Neural cell (in vitro differentiated cells): ENCODE results near the gene APBA2. TPM values are rescaled to one million over a fixed set of nuclear protein-coding genes. Genes with fewer than 3 reads are reported as not detected.

ENCODE experiments used
- H2AFZ ChIP-seq: fragments of 200-600, 300-800 bp; sonication (generic), shearing (Covaris generic); 2 replicates; pipeline ENCODE4 v1.6.0; 2014; ENCODE audit warnings: low read depth, mild to moderate bottlenecking, antibody characterized with exemption, low read length, moderate library complexity
- H3F3A ChIP-seq: fragments of 200-600 bp; shearing (Covaris generic); 2 replicates; pipeline ENCODE4 v1.6.1; 2016; ENCODE audit warnings: mild to moderate bottlenecking, moderate library complexity, mixed read lengths, antibody characterized with exemption, low read length; ENCODE audit not compliant: insufficient read depth, poor library complexity, severe bottlenecking
- H3K27ac ChIP-seq: fragments of 200-600, 300-800 bp; sonication (generic), shearing (Covaris generic); 2 replicates; pipeline ENCODE4 v1.5.1; 2014; ENCODE audit warnings: mild to moderate bottlenecking, low read length, moderate library complexity
- H3K27me3 ChIP-seq: fragments of 300-800, 200-600 bp; sonication (generic), shearing (Covaris generic); 2 replicates; pipeline ENCODE4 v1.6.0; 2014; ENCODE audit warnings: mild to moderate bottlenecking, low read depth, low read length, moderate library complexity; ENCODE audit not compliant: insufficient read depth
- H3K36me3 ChIP-seq: fragments of 300-800, 200-600 bp; sonication (generic), shearing (Covaris generic); 2 replicates; pipeline ENCODE4 v1.5.1; 2014; ENCODE audit warnings: mild to moderate bottlenecking, antibody characterized with exemption, low read length, moderate library complexity; ENCODE audit not compliant: insufficient read depth
- H3K4me2 ChIP-seq: fragments of 300-800, 200-600 bp; sonication (generic), shearing (Covaris generic); 2 replicates; pipeline ENCODE4 v1.6.0; 2014; ENCODE audit warnings: mild to moderate bottlenecking, low read length
- H3K4me3 ChIP-seq: fragments of 300-800, 200-600 bp; sonication (generic), shearing (Covaris generic); 2 replicates; pipeline ENCODE4 v1.5.1; 2014; ENCODE audit warnings: mild to moderate bottlenecking, low read length, moderate library complexity
- H3K79me2 ChIP-seq: fragments of 200-600 bp; shearing (Covaris generic); replicated peaks from 2 replicates; pipeline ENCODE4 v1.6.0; 2014; ENCODE audit warnings: mild to moderate bottlenecking, low read length, moderate library complexity; ENCODE audit not compliant: insufficient read depth
- H3K9ac ChIP-seq: fragments of 300-800, 200-600 bp; sonication (generic), shearing (Covaris generic); 2 replicates; pipeline ENCODE4 v1.6.1; 2016; ENCODE audit warnings: mild to moderate bottlenecking, low read length, mixed read lengths
- H3K9me2 ChIP-seq: fragments of 200-600 bp; shearing (Covaris generic); 2 replicates; pipeline ENCODE4 v1.6.1; 2016; ENCODE audit warnings: mild to moderate bottlenecking, low read length, mixed read lengths; ENCODE audit not compliant: insufficient read depth
- H3K9me3 ChIP-seq: fragments of 200-600, 300-800 bp; sonication (generic), shearing (Covaris generic); 2 replicates; pipeline ENCODE4 v1.6.1; 2016; ENCODE audit warnings: mild to moderate bottlenecking, mixed run types, low read length, moderate library complexity, mixed read lengths
- H4K20me1 ChIP-seq: fragments of 200-600 bp; shearing (Covaris generic); 2 replicates; pipeline ENCODE4 v1.6.1; 2016; ENCODE audit warnings: mild to moderate bottlenecking, mixed run types; ENCODE audit not compliant: insufficient read depth
- CTCF ChIP-seq: fragments of 450-650 bp; IDR thresholded peaks from 2 replicates; pipeline ENCODE4 v1.5.1; 2014; ENCODE audit warnings: antibody characterized with exemption, mild to moderate bottlenecking, moderate library complexity; ENCODE audit not compliant: poor library complexity, severe bottlenecking
- EP300 ChIP-seq: fragments of 450-650 bp; conservative IDR thresholded peaks from 2 replicates; pipeline ENCODE4 v1.6.1; 2014; ENCODE audit warnings: antibody characterized with exemption, mild to moderate bottlenecking, moderate library complexity; ENCODE audit not compliant: poor library complexity, severe bottlenecking
- EZH2 ChIP-seq: fragments of 200-600, 300-800 bp; shearing (Covaris generic), sonication (generic); IDR thresholded peaks from 2 replicates; pipeline ENCODE4 v1.6.1; 2014; ENCODE audit warnings: antibody characterized with exemption, low read length, borderline replicate concordance, mild to moderate bottlenecking; ENCODE audit not compliant: insufficient read depth, poor library complexity, severe bottlenecking
- MXI1 ChIP-seq: fragments of 450-650 bp; conservative IDR thresholded peaks from 2 replicates; pipeline ENCODE4 v1.6.1; 2014; ENCODE audit warnings: antibody characterized with exemption, mild to moderate bottlenecking; ENCODE audit not compliant: poor library complexity, severe bottlenecking
- POLR2AphosphoS5 ChIP-seq: IDR thresholded peaks from 2 replicates; pipeline ENCODE4 v1.6.1; 2012
- RAD21 ChIP-seq: fragments of 450-650 bp; conservative IDR thresholded peaks from 2 replicates; pipeline ENCODE4 v1.6.1; 2014; ENCODE audit warnings: antibody characterized with exemption, mild to moderate bottlenecking, moderate library complexity
- REST ChIP-seq: IDR thresholded peaks from 2 replicates; pipeline ENCODE4 v1.6.1; 2012; ENCODE audit warnings: borderline replicate concordance
- SMC3 ChIP-seq: fragments of 450-650 bp; conservative IDR thresholded peaks from 2 replicates; pipeline ENCODE4 v1.6.1; 2014; ENCODE audit warnings: antibody characterized with exemption, mild to moderate bottlenecking, moderate library complexity; ENCODE audit not compliant: poor library complexity
- TAF1 ChIP-seq: IDR thresholded peaks from 2 replicates; pipeline ENCODE4 v1.6.1; 2012; ENCODE audit warnings: low read depth
- polyA plus RNA-seq: library from polyadenylated mRNA; depleted of rRNA; stranded (reverse); fragments of >200 nt; gene quantifications from 2 replicates; pipeline ENCODE4 v1.2.3, GENCODE V29; 2014

APBA2 gene
- polyA plus RNA-seq, 1 donor from 2014 or later, result 134 TPM

- TF ChIP-seq RAD21 (no peak), POLR2AphosphoS5 (no peak), EZH2 (no peak)
Observed at GRCh38 chr15:29111705-29112281, 226.0 kb downstream of the APBA2 start (continued).

GRCh38 chr15:29113336-29114220, 227.8 kb downstream of the APBA2 start:
- Histone ChIP-seq H3K27ac (no peak overlapping the region), H3K4me2 (no peak overlapping the region), H2AFZ (no peak overlapping the region), H3K9ac (no peak overlapping the region), H3K79me2 (no peaks in the 10 kb centered on the region), H4K20me1 (no peaks in the 10 kb centered on the region), H3K9me3 (no peaks in the 10 kb centered on the region), H3K27me3 (no peaks in the 10 kb centered on the region), H3K9me2 (no peaks in the 10 kb centered on the region), H3K36me3 (peaks cover under 1% of the 10 kb centered on the region), H3K4me3 (no peak overlapping the region), H3F3A (no peaks in the 10 kb centered on the region)
- no peak for TF ChIP-seq EZH2
- TF ChIP-seq RAD21, result no peak
- no peak for TF ChIP-seq CTCF
- TF ChIP-seq EP300, result no peak
- TF ChIP-seq MXI1, result no peak
- no peak for TF ChIP-seq SMC3
- TF ChIP-seq TAF1, result no peak
- TF ChIP-seq POLR2AphosphoS5, result no peak
- TF ChIP-seq REST, result no peak
